Choroid plexus epithelial cell (primary cell): ENCODE results near the gene TMEM150A.

ENCODE experiments used
- DNase-seq: peaks from one replicate; pipeline ENCODE4 v3.0.0-alpha.2; 2010; ENCODE audit warnings: low read depth
- H3K4me3 ChIP-seq: 2 replicates; pipeline ENCODE4 v1.5.1; 2011; ENCODE audit warnings: low read depth, mild to moderate bottlenecking, control low read depth, low read length, moderate library complexity
- TF ChIP-seq, protein P1 (sequence below): conservative IDR thresholded peaks from 2 replicates; pipeline ENCODE4 v1.5.1; 2011; ENCODE audit warnings: low read depth, mild to moderate bottlenecking, control low read depth, inconsistent platforms, low read length, moderate library complexity

The TMEM150A gene

DNA sequence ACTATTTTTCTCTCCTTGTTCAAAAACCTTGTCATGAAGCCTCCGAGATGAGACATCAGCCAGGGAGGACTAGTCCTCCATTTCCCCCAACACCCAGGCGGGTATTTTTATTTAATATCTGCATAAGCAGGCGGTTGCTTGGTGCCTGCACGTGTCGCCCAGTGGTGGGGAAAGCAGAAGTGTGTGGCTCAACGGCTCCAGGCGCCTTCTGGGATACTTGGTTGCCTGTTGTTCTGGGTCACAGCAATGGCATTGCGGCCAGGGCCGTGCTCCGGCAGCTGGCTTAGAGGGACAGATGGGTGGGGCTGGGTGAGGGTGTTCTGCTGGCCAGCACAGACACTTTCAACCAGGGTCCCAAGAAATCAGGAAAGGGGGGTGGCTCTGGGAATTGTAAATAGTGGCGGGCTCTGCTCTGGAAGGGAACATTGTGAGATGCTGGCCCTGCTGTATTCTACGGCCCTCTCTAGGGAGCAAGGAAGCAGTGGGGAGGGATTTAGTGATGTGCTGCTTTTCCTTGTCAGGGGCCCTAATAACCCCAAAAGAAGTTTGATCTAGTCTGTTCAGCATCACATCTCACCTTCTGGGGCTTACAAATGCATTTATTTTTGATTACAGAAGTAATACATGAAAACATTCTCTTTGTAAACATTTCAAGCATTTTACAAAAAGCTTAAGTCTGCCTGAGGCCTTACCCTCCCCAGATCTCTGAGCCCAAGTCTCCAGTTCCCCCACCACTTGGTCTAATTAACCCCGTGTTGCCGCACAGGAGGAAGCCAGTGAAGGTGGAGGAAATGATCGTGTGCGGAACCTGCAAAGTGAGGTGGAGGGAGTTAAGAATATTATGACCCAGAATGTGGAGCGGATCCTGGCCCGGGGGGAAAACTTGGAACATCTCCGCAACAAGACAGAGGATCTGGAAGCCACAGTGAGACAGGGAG is 24.0 kb downstream of the TMEM150A start:
- TF ChIP-seq, protein P1, sequence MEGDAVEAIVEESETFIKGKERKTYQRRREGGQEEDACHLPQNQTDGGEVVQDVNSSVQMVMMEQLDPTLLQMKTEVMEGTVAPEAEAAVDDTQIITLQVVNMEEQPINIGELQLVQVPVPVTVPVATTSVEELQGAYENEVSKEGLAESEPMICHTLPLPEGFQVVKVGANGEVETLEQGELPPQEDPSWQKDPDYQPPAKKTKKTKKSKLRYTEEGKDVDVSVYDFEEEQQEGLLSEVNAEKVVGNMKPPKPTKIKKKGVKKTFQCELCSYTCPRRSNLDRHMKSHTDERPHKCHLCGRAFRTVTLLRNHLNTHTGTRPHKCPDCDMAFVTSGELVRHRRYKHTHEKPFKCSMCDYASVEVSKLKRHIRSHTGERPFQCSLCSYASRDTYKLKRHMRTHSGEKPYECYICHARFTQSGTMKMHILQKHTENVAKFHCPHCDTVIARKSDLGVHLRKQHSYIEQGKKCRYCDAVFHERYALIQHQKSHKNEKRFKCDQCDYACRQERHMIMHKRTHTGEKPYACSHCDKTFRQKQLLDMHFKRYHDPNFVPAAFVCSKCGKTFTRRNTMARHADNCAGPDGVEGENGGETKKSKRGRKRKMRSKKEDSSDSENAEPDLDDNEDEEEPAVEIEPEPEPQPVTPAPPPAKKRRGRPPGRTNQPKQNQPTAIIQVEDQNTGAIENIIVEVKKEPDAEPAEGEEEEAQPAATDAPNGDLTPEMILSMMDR, result no peak
- H3K4me3 ChIP-seq, result no peak overlapping the region
- no peak for DNase-seq

DNA sequence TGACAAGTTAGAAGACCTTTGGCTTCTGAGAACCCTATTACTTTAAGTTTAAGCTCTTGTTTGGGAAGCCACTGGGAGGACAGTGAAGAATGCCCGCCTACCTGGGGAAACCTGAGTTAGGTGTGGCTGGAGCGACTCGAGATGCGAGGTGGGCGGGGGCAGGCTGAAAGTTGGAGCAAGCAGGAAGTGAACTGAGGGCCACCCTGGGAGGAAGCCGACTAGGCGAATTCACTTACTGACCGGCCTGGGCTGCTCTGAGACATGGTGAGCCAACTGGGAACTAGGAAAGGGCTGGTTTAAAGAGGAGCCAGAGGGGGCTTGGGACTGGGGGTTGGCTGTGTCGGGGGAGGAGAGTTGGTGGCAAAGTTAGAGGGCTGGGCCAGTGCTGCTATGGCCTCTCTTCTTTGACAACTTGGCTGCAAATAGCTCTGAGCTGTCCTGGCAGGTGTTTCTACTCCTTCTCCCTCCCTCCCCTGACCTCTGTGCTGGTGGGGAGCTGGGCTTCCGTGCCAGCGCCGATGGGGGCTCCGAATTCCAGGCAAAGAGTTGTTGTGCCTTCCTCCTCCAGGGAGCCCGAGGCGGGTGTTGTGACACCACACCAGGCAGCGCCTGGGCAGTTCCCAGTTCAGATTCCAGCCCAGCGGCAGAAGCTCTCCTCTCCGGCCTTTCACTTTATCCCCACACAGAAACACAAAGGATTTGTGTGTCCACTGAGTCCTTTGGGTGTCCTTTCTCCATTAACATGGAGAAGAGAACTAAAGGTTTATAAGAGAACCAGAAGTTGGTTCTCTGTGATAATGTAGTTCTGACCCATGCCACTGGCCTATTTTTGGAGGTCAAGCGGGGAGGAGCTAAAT is 24.9 kb downstream of the TMEM150A start, which contains the start of gene VAMP8:
VAMP8 (plus strand) TSS at position 201 of the 857 bp plus-strand sequence; CDS start at position 262, 61 bp downstream.
- TF ChIP-seq, protein P1, result no peak
- no peak within 1 kb of the TSS for H3K4me3 ChIP-seq
- DNase-seq, result no peak

DNA sequence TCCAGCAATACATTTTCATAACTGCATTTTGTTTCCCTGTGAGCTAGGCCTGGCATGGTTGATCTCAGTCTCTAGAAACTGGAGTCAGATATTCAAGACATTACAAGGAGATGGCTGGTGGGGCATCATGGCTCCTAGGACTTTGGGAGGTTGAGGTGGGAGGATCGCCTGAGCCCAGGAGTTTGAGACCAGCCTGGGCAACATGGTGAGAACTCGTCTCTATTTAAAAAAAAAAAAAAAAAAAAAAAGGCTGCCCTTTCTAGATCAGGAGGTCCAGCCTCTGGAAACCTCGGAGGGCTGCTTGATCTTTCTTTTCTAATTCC is 25.5 kb downstream of the TMEM150A start:
- TF ChIP-seq, protein P1, result no peak
- no peak overlapping the region for H3K4me3 ChIP-seq
- no peak for DNase-seq

DNA sequence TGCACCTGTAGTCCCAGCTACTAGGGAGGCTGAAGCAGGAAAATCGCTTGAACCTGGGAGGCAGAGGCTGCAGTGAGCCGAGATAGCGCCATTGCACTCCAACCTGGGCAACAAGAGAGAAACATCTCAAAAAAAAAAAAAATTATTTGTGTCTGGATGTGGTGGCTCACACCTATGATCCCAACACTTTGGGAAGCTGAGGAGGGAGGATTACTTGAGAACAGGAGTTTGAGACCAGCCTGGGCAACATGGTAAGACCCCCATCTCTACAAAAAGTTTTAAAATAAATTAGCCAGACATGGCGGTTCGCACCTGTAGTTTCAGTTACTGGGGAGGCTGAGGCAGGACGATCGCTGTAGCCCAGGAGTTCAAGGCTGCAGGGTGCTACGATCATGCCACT is 26.8 kb downstream of the TMEM150A start:
- no peak overlapping the region for H3K4me3 ChIP-seq
- DNase-seq, result no peak
- TF ChIP-seq, protein P1, result no peak

DNA sequence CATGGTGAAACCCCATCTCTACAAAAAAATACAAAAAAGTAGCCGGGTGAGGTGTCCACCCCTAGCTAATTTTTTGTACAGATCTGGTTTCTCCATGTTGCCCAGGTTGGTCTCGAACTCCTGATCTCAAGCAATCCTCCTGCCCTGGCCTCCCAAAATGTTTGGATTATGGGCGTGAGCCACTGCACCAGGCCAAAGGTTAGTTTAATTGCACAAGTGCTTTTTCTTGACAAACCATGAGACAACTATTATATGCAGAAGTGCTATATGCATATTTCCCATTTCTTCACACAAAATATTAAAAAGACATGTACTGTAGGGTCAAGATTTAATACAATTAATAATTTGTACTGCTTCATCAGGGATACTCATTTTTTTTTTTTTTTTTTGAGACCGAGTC is 36.2 kb downstream of the TMEM150A start:
- no peak overlapping the region for H3K4me3 ChIP-seq
- TF ChIP-seq, protein P1, result no peak
- DNase-seq, result no peak

DNA sequence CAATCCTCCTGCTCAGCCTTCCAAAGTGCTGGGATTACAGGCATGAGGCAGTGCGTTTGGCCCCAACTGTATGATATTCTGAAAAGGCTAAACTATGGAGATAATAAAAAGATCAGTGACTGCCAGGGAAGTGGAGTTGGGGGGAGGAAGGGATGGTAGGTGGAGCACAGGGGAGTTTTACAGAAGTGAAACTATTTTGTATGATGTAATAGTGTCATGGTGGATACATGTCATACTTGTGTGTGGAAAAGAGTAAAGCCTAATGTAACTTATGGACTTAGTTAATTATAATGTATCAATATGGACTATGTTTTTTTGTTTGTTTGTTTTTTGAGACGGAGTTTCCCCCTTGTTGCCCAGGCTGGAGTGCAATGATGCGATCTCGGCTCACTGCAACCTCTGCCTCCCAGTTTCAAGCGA is 38.3 kb downstream of the TMEM150A start:
- TF ChIP-seq, protein P1, result no peak
- no peak for DNase-seq
- no peak overlapping the region for H3K4me3 ChIP-seq
